DND-41 (cell line): Measurements from ENCODE around the gene THBS3.

ENCODE experiments used
- EZH2 ChIP-seq: IDR thresholded peaks from 3 replicates; pipeline ENCODE4 v1.6.1; 2012; ENCODE audit warnings: borderline replicate concordance, low read depth, mild to moderate bottlenecking, moderate library complexity, low read length, inconsistent platforms; ENCODE audit not compliant: severe bottlenecking
- TF ChIP-seq, protein P1 (sequence below): IDR thresholded peaks from 2 replicates; pipeline ENCODE4 v1.5.1; 2012; ENCODE audit warnings: borderline replicate concordance, low read length, moderate library complexity, mild to moderate bottlenecking; ENCODE audit not compliant: poor library complexity, severe bottlenecking; ENCODE audit errors: extremely low read depth

DNA sequence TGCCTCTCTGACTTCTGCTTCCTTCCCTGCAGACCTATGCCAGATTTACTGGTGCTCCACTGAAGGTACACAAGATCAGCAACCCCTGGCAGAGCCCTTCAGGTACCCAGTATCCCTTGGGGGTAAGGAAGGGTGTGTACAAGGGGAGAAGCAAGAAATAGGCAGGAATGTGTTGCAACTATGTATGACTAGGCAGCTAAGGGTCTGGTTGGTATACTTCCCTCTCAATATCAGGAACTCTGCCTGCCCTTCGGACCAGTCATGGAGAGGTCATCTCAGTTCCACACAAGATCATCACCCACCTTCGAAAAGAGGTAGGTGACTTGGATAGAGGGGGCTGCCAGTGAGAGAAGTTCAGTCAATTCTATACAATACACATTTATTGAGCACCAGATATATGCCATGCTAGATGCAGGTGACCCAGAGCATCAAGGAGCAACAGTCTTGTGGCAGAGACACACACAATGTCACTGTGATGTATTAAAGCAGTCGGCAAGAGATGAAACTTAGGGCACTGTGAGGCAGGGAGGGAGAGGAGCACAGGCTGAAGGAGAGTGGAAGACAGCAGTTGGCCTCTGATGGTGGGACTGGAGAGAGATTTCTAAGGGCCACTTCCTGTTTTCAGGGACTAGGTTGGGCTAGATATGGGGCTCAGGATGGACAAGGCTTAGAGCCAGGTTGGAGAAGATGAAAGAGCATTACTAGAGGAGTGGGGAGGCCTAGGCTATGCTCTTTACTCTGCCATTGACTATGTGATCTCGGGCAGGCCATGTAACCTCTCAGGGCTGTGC lies 2.8 kb upstream of the THBS3 start:
- TF ChIP-seq, protein P1, sequence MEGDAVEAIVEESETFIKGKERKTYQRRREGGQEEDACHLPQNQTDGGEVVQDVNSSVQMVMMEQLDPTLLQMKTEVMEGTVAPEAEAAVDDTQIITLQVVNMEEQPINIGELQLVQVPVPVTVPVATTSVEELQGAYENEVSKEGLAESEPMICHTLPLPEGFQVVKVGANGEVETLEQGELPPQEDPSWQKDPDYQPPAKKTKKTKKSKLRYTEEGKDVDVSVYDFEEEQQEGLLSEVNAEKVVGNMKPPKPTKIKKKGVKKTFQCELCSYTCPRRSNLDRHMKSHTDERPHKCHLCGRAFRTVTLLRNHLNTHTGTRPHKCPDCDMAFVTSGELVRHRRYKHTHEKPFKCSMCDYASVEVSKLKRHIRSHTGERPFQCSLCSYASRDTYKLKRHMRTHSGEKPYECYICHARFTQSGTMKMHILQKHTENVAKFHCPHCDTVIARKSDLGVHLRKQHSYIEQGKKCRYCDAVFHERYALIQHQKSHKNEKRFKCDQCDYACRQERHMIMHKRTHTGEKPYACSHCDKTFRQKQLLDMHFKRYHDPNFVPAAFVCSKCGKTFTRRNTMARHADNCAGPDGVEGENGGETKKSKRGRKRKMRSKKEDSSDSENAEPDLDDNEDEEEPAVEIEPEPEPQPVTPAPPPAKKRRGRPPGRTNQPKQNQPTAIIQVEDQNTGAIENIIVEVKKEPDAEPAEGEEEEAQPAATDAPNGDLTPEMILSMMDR, result no peak
- TF ChIP-seq EZH2, result no peak
